NCI-H1048 (cell line): ENCODE data around the gene VWA8.

ENCODE experiments used
- DNase-seq: peaks from one replicate; lab custom pipeline; 2025; lab: John Stamatoyannopoulos, UW

Gene VWA8

GRCh38 chr13:41742917-41743552 is 217.9 kb downstream of the VWA8 start:
- no peak for DNase-seq

GRCh38 chr13:41740479-41740878 is 220.4 kb downstream of the VWA8 start:
- no peak for DNase-seq

- DNase-seq: no peak
These were observed 238.0 kb downstream of the VWA8 start for GRCh38 chr13:41722684-41723535.

DNA sequence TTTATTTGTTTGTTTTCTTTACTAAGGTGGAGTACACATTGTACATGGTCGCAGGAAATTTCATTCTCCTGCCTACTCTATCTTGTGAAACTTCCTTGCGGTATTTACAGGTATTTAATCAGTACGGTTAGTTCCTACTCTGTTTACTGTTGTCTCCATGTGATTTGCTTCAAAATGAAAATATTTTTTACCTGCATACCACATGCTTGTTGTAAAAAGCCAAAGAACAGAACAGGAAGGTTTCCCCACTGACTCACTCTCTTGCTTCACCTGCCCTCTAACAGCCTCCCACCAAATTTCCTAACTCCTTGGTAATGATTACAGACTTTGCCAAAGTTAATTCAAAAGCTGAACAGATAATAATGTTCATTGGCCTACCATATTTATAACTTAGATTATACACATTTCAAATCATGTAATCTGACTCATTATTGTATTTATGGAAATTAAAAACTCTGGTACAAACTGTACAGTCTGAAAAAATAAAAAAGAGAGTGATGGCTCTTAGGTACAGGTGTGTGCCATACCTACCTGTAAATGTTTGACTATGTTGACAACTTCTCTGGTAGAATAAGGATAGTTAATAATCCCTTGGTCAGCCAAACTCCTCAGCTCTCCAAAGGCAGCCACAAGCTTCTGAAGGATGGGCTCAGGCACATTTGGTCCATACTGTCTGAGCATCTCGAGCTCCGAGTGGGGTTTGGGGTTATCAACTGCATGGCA is 239.9 kb downstream of the VWA8 start:
- no peak for DNase-seq

- no peak for DNase-seq
These were observed 244.7 kb downstream of the VWA8 start for GRCh38 chr13:41716236-41716635.

- no peak for DNase-seq
These were observed 247.5 kb downstream of the VWA8 start for GRCh38 chr13:41713405-41713804.

DNA sequence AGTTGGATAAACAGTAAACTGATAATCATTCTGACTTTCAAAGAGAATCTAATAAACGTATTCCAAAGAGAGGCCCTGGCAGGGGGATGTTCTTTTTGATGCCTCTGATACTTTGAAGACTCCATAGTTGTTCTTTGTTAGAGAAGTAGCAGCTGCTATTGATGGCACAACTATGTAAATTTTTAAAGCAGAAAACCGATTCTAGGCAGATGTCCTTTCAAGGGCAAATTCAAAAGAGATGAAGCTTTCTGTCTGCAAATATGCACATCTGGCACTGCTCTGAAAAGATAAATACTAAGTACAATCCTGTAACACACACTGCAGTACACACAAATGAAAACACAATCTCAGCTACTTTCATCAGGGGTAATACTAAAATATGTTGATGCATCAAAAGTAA is 250.1 kb downstream of the VWA8 start:
- no peak for DNase-seq

GRCh38 chr13:41709511-41709910 is 251.4 kb downstream of the VWA8 start:
- DNase-seq: no peak

DNA sequence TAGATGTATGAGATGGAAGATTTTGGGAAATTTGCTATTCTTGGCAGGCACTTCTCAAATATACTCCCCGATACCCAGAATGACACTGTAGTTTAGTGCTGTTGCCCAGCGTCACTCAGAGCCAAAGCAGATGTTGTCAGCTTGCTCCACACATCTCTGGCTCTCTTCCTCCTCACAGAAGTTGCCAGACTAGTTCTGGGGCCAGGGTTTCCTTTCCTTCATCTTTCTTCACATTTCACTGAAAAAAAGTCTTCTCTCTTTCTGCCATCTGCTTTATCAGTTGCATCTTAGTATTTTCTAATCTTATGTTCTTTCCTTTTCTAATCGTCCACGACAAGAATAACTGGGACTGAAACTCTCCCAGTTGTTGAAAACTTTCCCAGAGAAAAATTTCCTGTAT is 252.2 kb downstream of the VWA8 start:
- DNase-seq: no peak

DNA sequence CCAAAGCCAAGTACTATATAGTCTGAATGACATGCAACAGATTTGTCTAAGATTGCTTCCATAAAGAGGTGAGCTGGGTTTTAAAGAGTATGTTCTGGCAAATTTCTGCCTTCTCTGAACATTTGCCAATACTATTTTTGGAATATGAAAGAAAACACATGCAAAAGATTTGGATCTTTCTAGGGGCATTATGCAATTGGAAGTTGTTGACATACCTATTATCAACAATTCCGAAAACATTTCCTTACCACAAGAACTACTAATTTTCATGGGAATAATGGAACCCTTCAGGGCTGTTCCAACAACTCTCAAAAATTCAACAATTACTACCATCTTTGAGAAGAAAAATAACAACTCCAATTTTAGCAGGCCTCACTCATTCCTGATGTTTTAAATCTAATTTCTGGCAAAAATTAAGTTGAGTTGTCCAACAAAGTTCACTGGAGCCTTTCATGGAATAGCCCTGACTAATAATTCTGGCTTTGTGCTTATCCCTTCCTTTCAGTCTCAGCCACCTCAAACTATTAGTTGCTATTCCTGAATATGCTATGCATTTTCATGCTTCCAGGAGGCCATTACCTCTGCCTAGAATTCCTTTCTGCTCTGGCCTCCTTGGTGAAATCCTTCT is 253.6 kb downstream of the VWA8 start:
- no peak for DNase-seq

- no peak for DNase-seq
These were observed 254.8 kb downstream of the VWA8 start for GRCh38 chr13:41706152-41706551.

DNA sequence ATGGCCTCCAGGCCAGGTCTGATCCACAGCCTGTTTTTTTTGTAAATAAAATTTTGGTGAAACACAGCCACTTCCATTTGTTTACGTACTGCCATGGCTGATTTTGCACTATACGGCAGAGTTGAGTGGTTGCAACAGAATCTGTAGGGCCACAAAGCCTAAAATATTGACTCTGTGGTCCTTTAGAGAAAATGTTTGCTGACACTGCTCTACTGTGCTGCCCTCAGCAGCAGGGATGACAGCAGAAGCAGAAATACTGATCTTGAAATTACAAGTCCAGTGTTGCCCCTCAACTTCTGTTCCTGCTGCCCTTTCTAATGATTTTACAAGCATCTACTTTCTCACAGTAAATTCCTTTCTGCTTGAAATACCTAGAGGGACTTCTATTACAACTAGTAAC is 258.4 kb downstream of the VWA8 start:
- DNase-seq: no peak

GRCh38 chr13:41701676-41702075 is 259.2 kb downstream of the VWA8 start:
- DNase-seq: no peak

- no peak for DNase-seq
These were observed 260.1 kb downstream of the VWA8 start for GRCh38 chr13:41700790-41701310.

DNA sequence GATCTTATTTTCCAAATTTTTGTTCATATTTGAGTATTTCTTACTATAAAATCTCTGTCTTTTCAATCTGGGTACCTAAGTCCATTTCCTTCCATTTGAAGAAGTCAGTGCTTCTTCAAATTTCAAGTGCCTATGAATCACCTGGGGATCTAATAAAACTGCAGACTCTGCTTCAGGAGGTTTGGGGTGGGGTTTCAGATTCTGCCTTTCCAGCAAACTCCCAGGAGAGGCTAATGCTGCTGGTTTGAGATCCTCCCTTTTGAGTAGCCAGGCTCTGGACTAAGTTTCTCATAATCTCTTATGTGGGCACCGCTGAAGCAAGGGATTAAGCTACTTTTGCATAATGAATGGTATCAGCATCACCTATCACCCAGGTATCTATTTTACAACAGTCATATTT is 261.1 kb downstream of the VWA8 start:
- DNase-seq: no peak

- no peak for DNase-seq
These were observed 263.3 kb downstream of the VWA8 start for GRCh38 chr13:41697578-41697977.

DNA sequence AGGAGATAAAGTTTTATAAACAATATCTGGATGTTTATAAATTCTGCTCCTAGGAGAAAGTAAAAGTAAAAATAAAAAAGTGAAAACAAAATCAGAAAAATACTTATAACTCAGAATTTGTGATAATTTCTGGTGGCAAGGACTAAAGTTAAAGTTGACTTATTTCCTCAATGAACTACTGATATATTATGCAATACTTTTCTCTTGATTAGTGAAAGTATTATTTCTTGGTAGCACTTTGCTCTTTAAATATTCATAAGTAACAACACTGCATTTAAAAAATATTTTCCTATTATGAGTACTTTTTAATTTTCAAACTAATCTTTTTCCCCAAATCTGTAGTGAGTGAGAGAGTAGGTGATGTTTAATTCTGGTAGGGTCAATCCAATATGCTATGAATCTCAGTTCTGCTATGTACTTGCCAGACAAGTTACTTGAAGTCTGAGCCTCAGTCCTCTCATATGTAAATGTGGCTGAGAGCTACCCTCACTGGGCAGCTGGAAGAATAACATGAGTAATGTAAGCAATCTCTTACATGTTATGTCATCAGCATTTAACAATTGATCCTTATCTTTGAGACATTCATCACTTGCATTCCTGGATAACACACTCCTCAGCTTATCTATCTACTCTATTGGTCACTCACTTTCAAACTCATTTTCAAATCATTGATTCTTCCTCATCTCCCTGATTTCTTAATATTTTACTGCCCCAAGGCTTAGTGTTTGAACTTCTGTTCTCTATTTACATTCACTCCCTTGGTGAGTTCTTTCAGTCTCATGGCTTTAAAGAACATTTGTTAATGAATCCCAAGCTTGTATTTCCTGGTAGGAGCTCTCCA is 264.5 kb downstream of the VWA8 start:
- DNase-seq: no peak

DNA sequence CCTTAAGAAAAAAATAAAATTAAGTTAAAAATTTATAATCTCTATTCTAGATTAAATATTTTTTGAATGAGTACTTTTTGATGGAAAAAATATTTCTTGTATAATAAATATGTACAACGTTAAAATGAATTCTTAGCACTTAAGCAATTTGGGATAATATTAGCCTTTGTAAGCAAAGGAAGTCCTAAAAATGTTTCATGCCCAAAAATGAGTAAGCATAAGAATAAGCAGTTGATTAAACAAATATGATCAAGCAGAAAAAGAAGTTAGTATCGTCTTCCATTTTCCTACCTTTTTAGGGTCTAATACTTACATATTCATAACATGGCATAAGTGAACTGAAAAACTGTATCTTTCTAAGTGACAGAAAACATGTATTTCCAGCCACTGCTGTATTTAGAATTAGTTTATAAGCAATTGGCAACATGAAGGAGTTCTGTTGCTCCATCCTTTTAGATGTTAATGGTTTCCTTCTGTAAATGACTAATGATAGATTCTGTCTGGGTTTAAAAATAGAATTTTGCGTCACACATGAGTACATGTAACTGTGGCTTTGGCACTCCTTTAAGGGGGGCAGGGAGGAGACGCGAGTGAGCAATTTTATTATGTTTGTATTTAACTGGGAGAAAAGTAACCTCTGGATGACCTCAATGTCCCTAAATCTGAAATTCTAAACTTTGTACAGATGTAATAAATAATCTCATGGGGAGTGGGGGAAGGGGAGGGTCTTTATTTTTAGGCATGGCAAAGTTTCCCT is 266.2 kb downstream of the VWA8 start:
- DNase-seq: no peak

DNA sequence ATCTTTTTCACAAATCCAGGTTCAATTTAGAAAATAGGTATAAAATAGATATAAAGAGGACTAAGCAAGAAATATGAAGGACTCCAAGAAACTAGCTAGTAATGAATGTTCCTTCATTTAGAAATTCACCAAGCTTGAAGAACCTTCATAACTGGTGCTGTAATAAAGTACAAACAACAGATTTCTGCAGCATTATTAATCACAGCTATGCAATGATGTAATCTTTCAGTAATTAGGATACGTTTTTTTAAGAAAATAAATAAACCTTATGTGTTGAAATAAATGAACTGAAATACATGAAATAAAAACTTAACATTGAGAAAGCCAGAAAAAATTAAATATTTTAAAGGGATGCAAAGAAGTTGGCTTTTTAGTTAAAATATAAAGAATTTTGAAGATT is 267.5 kb downstream of the VWA8 start:
- no peak for DNase-seq

DNA sequence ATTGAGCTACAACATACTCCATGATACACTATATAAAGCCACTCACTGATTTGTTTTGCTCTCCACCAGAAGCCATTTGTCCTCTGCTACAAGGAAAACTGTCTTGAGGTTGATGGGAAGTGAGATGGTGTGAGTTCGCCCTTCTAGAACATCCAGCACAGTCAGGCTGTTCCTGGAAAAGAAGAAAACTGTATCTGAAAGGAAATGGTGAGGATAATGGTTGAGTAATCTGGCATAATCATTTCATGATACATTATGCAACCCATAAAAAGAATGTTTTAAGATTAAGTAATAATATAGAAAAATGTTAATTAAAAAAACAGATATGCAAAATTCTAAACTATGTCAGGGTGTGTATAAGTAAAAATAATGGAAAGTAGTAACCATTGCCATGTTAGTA is 269.6 kb downstream of the VWA8 start:
- DNase-seq: no peak

GRCh38 chr13:41682766-41683165 is 278.1 kb downstream of the VWA8 start:
- DNase-seq: no peak
